T-helper 22 cell (primary cell): ENCODE data around the gene CLCF1.
A peak's percentile ranks its signal among the peaks of the same experiment; 100 is the strongest.

Source experiments
- DNase-seq: peaks from one replicate; pipeline ENCODE4 v3.0.0-alpha.2; 2020; ENCODE audit warnings: low read depth

The CLCF1 gene

DNA sequence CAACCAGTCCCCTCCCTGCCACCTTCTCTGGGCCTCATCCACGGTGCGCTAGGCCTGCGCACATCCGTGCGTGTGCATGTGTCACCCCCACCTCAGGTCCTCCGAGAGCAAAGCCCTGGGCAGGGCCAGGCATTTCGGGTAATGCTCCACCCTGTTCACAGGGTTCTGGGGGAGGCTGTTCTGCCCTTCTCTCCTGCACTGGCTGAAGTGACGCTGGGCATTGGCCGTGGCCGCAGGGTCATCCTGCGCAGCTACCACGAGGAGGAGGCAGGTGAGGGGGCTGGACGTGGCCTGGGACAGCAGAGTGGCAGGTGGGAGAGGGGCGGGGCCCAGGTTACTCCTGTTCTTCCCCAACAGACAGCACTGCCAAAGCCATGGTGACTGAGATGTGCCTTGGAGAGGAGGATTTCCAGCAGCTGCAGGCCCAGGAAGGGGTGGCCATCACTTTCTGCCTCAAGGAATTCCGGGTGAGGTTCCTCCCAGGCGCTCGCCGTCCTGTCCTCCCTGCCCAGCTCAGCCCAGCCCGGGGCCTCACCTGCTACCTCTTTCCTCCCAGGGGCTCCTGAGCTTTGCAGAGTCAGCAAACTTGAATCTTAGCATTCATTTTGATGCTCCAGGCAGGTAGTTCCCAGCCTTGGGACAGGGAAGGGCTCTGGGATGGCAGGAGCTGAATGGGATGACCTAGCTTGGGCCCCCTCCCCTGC is 22.3 kb upstream of the CLCF1 start:
- DNase-seq, result no peak

DNA sequence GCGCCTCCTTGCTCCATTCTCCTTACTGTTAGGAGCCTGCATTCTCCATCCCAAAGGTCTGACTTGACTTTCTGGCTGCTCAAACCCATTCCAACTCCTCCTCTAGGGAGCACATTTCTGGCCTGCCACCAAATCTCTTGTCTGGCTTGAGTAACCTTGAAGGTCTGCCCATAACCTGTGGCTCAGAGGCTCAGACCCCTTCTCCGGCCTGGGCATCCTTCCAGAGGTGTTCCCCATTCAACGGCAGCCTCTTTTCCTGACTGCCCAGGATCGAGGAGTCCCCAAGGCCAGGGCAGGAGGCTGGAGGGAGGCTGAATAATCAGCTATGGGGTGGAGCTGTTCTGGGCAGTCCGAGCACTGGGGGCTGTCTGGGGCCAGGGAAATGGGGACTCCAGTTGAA is 20.6 kb upstream of the CLCF1 start:
- no peak for DNase-seq

- no peak for DNase-seq
Observed at GRCh38 chr11:67393437-67393836, 20.0 kb upstream of the CLCF1 start.

DNA sequence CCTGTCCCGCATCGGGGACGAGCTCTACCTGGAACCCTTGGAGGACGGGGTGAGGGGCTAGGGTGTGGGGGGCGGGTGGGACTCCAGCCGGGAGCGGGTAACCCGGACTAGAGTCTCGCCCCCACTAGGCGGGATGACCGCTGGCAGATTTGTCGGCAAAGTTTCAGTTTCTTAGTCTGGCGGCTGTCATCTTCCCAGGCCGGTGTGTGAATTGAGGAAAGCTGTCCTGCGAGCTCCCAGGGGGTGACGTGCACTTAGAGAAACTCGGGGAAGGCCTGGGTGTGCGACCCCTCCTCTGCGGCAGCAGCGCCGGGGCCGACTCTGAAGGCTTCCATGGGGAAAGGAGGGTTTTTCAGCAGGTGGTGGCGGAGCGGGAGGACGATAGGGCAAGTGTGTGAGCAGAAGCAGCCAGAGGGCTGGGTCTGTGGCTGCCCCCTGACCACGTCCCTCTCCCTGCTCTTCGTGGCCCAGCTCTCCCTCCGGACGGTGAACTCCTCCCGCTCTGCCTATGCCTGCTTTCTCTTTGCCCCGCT is 18.9 kb upstream of the CLCF1 start:
- DNase-seq, result no peak

- peak; percentile 93 for DNase-seq
Observed at GRCh38 chr11:67391304-67392182, 18.1 kb upstream of the CLCF1 start, which contains the start of gene RAD9A. RAD9A (plus strand) TSS chr11:67391986; CDS start chr11:67392045, 59 bp downstream.

- no peak for DNase-seq
Observed at GRCh38 chr11:67390947-67391303, 17.5 kb upstream of the CLCF1 start.

DNA sequence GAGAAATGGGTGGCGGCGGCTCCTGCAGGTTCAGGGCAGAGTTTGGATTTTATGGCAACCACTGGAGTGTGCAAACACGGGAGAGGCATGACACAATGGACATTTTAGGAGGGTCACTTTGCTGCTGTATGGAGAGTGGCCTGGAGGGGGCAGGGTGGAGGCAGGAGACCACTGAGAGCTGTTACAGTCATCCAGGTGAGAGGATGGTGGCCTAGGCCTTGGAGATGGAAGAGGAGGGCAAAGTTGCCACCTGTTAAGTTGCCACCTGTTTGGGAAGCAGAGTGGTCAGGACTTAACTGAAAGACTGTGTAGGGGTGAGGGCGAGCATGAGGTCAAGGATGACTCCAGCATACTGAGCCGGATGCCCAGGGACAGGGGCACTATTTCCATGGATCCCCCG is 16.1 kb upstream of the CLCF1 start:
- no peak for DNase-seq

DNA sequence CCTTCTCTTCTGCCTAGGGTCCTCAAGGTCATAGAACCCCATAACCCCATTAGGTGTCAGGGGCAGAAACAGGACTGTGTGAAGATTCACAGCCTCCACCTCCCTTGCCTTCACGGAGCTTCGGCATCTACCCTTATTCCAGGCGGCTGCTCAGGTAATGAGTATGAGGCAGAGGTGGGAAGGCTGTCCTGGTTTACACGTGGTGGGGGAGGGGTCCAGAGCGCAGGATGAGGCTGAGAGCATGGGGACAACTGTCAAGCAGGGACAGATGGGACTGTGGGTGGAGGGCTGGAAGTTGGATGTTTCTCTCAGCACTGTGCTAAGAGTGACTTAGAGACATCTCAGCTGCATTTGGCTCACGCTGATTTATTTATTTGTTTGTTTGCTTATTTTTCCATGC is 14.1 kb upstream of the CLCF1 start:
- no peak for DNase-seq

- no peak for DNase-seq
Observed at GRCh38 chr11:67387069-67387468, 13.7 kb upstream of the CLCF1 start.

DNA sequence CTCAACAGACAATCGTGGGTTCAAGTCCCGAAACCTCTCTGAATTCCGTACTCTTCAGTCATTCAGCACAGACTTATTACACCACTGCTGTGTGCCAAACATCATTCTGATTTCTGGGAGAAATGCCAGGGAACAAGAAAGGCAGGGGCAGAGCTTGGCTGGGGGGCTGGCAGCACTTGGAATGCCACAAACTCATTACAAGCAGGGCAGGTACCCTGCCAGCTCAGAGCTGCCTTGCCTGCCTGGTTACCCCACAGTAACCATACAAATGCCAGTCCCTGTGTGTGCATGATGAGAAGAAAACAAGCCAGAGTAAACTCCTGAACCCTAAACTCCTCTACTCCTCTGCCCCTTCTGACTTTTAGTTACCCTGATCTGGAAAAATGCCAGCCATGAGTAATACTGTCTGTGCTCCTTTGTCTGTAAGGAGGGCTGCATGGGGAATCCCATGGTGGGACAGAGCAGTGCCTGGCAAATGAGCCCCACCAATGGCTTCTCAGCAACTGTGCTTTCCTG is 11.5 kb upstream of the CLCF1 start:
- DNase-seq, result no peak

GRCh38 chr11:67382276-67383136 is 9.1 kb upstream of the CLCF1 start:
- DNase-seq, result peak; percentile 64

- DNase-seq, result no peak
Observed at GRCh38 chr11:67381244-67381972, 8.0 kb upstream of the CLCF1 start.

DNA sequence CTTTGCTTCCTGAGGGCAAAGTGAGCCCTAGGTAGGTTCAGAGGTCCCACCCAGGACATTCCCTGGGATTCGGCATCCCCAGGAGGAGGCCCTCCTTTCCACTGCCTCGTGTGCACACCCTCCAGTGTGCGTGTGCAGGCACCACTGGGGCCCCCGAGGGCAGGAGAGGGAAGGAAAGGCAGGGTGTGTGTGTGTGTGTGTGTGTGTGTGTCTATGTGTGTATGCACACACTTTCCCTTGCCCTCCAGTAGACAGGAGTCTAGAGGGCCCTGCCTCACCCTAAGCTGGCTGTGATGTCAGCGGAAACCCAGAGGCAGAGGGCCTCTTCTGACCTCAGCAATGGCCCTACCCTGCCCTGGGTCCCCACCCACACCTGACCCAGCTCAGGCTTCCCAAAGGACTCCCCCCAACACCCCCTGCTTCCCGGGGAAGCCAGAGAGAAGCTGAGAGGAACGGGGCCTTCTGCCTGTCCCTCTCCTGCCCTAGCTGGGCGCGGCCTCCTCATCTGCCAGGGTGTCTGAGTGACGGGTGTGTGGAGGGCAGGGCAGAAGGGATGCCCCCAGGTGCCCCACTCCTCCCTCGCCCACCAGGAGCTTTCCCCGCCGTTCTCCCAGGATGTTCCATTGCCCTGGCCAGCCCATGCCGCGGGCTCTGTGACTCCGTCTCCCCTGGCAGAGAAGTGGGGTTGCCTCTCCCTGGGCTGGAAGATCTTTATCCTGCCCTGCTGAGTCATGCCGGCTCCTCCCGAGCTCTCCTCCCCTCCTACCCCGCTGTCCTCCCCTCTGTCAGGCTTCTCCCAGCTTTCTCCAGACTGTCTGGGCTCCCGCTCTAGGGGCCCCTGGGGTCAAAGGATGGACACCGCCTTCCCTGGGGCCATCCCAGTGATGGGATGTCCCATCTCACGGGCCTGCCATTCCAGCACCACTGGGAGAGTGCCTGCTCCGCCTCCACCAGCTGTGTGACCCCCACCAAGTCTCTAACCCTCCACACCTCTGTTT is 6.0 kb upstream of the CLCF1 start:
- DNase-seq, result no peak

GRCh38 chr11:67378544-67378943 is 5.1 kb upstream of the CLCF1 start:
- DNase-seq, result no peak

GRCh38 chr11:67376873-67377808 is 3.7 kb upstream of the CLCF1 start:
- DNase-seq, result no peak

GRCh38 chr11:67376063-67376820 is 2.8 kb upstream of the CLCF1 start:
- DNase-seq, result no peak

GRCh38 chr11:67375320-67376055 is 2.1 kb upstream of the CLCF1 start:
- no peak for DNase-seq
